ENCODE measurements around the gene SORT1. TPM values are rescaled to one million over a fixed set of nuclear protein-coding genes. Genes with fewer than 3 reads are reported as not detected.
"Not testable (repeated sequence)": the region's sequence is repeated elsewhere in the genome, so short reads cannot be mapped to it uniquely, and the experiment has no call there.

SORT1 gene
- total RNA-seq, 4 donors from 2014 or later: 37.0 to 69.6 (median 44.7) TPM

DNA sequence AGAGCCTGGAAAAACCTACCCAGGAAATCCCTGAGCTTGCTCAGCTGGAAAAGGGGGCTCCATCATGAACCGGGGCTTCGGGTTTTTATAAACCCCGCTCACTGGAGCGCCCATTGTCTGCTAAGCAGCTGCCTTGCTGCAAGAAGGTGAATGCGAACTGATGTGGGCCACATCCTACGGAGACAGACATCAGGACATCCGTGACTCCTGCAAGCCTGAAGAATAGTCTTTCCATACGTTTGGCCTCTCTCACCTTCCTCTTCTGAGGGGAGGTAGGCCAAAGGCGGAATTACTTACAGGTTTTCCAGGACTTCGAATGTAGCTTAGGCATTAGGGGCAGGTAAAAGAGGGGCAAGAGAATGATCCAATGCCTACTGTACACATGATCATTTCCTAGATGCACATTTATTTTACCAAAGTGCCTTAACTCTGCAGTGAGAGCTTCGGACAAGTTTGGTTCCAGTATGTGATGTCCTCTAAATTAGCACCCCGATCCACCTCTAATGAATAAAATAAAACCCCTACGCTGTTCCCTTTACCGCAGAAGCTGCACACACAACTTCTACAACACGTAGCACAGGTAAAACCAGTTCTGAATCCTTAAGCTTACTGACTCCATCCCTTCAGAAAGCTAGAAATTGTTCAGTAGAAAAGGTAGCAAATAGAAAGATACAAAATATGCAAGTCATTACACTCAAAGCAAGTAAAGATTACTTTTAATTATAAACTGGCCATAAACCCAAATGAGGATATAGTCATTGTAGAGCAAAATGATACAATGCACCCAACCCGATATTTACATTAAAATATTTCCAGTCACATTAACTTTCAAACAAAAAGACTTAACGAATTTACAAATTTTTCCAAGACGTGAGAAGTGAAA, 866 bp upstream of the SORT1 start:
- Histone ChIP-seq H3K36me3 (peaks cover 0 to 31% (median 12%) of the 10 kb centered on the region in 3 donors), H3K27me3 (peaks cover 0 to 8% (median 0%) of the 10 kb centered on the region in 4 donors), H3K27ac (peak overlapping the region; percentile 66 to 93 (median 88)), H3K4me1 (peaks cover 0 to 46% (median 8%) of the 10 kb centered on the region in 3 donors), H3K4me3 (peak overlapping the region; percentile 42 to 82 (median 66)), H3K9me3 (no peaks in the 10 kb centered on the region)
- intact Hi-C loops (cut with DNase I): no loop called here
- WGBS, 2 donors: 33 to 48% methylated on average over 14 to 16 of the region's 18 CpGs
- no peak for TF ChIP-seq POLR2A (IDR thresholded peaks at IDR 0.05)
- TF ChIP-seq, protein P1, sequence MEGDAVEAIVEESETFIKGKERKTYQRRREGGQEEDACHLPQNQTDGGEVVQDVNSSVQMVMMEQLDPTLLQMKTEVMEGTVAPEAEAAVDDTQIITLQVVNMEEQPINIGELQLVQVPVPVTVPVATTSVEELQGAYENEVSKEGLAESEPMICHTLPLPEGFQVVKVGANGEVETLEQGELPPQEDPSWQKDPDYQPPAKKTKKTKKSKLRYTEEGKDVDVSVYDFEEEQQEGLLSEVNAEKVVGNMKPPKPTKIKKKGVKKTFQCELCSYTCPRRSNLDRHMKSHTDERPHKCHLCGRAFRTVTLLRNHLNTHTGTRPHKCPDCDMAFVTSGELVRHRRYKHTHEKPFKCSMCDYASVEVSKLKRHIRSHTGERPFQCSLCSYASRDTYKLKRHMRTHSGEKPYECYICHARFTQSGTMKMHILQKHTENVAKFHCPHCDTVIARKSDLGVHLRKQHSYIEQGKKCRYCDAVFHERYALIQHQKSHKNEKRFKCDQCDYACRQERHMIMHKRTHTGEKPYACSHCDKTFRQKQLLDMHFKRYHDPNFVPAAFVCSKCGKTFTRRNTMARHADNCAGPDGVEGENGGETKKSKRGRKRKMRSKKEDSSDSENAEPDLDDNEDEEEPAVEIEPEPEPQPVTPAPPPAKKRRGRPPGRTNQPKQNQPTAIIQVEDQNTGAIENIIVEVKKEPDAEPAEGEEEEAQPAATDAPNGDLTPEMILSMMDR (IDR thresholded peaks at IDR 0.05): no peak
- no peak for DNase-seq

DNA sequence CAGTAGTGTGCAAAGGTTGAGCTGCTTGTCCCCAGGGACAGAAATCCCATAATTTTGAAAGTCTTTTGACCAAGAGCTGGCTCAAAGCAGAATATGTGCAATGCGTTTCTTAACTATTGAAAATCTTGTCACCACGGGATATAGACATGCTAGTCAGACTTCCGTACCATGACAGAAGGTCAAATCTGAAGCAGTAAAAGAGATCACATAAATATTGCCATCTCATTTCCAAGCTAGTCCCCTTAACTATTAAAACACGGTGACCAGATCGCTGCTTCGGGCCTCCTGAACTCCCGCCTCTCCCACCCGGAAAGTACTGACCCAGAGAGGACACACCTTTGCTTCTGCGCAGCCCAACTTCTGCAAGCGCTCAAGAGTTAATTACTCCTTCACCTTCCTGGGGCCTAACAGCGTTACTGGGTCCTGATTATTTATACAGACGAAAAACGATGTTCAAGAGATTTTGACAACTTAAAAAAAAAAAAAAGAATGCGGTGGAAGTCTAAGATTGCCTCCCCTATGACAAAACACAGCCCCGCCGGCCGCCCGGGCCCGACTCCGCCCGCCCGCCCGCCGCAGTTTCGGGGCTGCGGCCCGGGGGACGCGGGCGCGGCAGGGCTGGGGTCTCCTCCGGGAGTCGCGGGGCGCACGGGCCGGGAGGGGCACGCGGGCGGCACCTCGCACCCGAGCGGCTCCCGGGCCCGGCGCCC, 692 bp downstream of the SORT1 start:
- Histone ChIP-seq H3K36me3 (peaks cover 0 to 15% (median 4%) of the 10 kb centered on the region in 3 donors), H3K4me1 (peaks cover 0 to 61% (median 18%) of the 10 kb centered on the region in 3 donors), H3K4me3 (peak overlapping the region; percentile 42 to 82 (median 66)), H3K9me3 (no peaks in the 10 kb centered on the region), H3K27me3 (peaks cover 0 to 8% (median 0%) of the 10 kb centered on the region in 4 donors), H3K27ac (peak overlapping the region; percentile 81 to 93 (median 89))
- intact Hi-C loops (cut with DNase I): no loop called here
- 19 to 24% methylated on average over 14 to 26 of the region's 46 CpGs for WGBS, 2 donors
- TF ChIP-seq POLR2A (IDR thresholded peaks at IDR 0.05): no peak
- TF ChIP-seq, protein P1 (IDR thresholded peaks at IDR 0.05): no peak
- DNase-seq: no peak

DNA sequence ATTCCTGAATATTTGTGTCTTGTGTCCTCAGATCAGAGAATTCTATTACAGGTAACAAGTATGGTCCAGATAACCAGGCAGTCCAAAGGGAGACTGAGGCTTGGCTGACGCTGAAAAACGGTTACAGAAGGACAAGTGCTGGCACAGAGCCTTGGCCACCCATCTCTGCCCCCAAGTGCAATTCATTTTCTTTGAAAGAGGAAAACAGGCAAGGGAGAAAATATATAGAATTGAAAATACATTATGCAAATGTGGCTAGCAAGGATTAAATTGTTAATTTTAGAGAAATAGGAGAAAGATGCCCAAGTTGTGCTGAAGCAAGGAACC, 1.2 kb downstream of the SORT1 start:
- 30 to 57% methylated on average over 2 of the region's 2 CpGs for WGBS, 2 donors
- TF ChIP-seq, protein P1 (IDR thresholded peaks at IDR 0.05): no peak
- no peak for DNase-seq
- Histone ChIP-seq H3K4me3 (peak overlapping the region; percentile 42 to 82 (median 66)), H3K9me3 (no peaks in the 10 kb centered on the region), H3K4me1 (peaks cover 0 to 67% (median 20%) of the 10 kb centered on the region in 3 donors), H3K27me3 (peaks cover 0 to 8% (median 0%) of the 10 kb centered on the region in 4 donors), H3K36me3 (peaks cover 0 to 9% (median 3%) of the 10 kb centered on the region in 3 donors), H3K27ac (peak overlapping the region; percentile 81 to 93 (median 89))
- intact Hi-C loops (cut with DNase I): no loop called here

DNA sequence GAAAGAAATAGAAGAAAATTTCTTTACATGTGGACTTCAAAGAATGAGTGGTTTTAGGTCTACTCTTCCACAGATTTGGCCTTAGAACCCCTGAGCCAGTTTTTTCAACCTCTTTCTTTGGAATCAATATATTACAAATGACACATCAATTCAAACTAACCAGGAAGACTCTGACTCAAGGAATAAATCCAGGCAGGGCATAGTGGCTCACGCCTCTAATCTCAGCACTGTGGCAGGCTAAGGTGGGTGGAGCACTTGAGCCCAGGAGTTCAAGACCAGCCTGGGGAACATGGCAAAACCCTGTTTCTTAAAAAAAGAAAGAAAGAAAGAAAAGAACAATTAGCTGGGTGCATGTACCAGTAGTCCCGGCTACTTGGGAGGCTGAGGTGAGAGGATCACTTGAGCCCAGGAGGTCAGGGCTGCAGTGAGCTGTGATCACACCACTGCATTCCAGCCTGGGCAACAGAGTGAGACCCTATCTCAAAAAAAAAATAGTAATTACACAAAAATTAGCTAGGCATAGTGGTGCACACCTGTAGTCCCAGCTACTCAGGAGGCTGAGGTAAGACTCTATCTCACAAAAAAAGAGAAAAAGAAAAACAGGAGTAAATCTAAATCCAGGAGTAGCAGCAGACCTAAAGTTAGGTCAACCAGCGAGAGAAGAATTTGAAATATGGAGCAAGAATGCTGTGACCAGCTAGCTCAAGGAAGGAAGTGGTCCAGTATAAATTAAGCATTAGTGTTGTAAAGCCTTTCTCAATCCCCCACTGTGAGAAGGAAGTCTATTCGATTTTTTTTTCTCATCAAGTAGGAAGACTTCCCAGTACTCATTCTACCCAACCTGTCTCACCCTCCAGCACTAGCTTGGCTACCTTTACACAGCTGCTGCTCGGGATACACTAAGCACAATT, 1.9 kb downstream of the SORT1 start:
- Histone ChIP-seq H3K36me3 (peaks cover 0 to 3% (median 0%) of the 10 kb centered on the region in 3 donors), H3K4me3 (peak overlapping the region; percentile 42 to 82 (median 66)), H3K27me3 (peaks cover 0 to 8% (median 0%) of the 10 kb centered on the region in 4 donors), H3K9me3 (no peaks in the 10 kb centered on the region), H3K27ac (peak overlapping the region; percentile 81 to 93 (median 89)), H3K4me1 (peaks cover 0 to 73% (median 20%) of the 10 kb centered on the region in 3 donors)
- DNase-seq: no peak
- intact Hi-C loops (cut with DNase I): no loop called here
- TF ChIP-seq POLR2A (IDR thresholded peaks at IDR 0.05): no peak
- TF ChIP-seq, protein P1 (IDR thresholded peaks at IDR 0.05): no peak
- WGBS, 2 donors: 45 to 58% methylated on average over 5 of the region's 5 CpGs

DNA sequence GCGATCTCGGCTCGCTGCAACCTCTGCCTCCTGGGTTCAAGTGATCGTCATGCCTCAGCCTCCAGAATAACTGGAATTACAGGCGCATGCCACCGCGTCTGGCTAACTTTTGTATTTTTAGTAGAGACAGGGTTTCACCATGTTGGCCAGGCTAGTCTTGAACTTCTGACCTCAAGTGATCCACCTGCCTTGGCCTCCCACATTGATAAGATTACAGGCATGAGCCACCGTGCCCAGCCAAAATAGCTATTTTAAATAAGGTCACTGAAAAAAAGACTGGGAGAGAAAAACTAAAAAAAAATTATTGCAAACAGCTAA, 2.5 kb downstream of the SORT1 start:
- H3K4me3 ChIP-seq: peak overlapping the region in 3 of 4 donors; percentile 15 to 82 (median 75)

More for the DNA sequence above, 2.5 kb downstream of the SORT1 start:
- H3K36me3 ChIP-seq; H3K9me3 ChIP-seq; H3K27me3 ChIP-seq; intact Hi-C loops (cut with DNase I); DNase-seq: not testable (repeated sequence)
- WGBS, 2 donors: 55 to 63% methylated on average over 7 to 8 of the region's 8 CpGs
- H3K4me1 ChIP-seq: peaks cover 1 to 79% (median 26%) of the 10 kb centered on the region in 3 donors
- H3K27ac ChIP-seq: peak overlapping the region in 3 of 4 donors; percentile 81 to 93 (median 86)
